Measurements from ENCODE around the gene DNMT3A. TPM values are rescaled to one million over a fixed set of nuclear protein-coding genes. Genes with fewer than 3 reads are reported as not detected.

DNMT3A gene
- total RNA-seq, 1 experiment from 2014 or later: 4.3 TPM

DNA sequence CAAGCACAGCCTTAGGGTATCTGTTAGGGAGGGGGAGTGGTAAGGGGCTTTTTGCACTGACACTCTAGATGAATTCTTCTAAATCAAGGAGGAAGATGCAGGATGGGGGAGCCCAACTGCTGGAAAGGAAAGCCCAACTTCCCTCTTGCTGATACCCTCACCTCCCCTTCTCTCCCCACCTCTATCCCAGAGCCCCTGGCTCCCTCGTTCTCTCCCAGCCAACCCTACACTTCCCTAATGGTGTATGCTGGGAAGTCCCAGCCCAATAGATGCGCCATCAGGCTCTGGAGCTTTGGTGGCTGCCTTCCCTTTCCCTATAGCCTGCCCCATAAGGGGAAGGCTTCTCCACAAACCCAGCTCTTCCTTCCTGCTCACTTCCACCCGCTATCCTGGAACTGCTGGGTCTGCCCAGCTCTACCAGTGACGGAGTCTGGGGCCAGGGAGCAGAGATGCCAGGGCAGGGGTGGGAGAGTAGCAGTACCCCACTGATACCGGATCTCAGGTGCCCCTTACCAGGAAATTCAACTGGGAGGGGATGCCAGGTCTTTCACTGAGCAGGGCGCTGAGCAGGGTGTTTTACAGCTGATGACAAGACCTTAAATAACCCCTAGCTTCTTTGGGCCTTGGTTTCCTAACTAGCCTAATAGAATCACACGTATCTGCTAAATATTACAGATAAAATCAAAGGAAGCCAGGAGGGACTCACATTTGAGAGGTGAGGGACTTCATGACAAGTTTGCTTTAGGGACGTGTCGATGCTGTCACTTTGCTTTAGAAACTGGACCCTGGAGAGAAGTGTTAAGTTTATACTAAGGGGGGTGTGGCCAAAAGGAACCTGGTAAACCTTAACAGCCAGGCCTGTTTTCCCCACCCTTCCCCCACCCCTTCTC is 82.6 kb downstream of the DNMT3A start:
- DNase-seq (ENCODE audit: low read depth): no peak

- DNase-seq (ENCODE audit: low read depth): no peak
Observed at GRCh38 chr2:25257931-25258846, 83.5 kb downstream of the DNMT3A start.

- DNase-seq (ENCODE audit: low read depth): no peak
Observed at GRCh38 chr2:25257032-25257552, 84.6 kb downstream of the DNMT3A start.

DNA sequence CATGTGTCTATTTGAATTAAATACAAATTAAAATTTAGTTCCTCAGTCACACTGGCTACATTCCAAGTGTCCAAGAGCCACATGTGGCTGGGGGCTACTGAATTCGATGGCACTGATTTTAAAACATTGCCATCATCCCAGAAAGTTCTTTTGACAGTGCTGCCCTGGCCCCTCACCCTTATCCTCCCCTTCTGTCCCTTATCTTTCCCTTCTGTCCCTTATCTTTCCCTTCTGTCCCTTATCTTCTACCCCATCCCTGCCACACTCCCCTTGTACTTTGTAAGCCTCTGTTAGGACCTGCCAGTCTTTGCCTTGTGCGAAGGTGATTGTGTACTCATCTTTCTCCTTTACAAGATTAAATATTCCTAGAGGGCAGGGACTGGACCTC is 85.2 kb downstream of the DNMT3A start:
- DNase-seq (ENCODE audit: low read depth): no peak

DNA sequence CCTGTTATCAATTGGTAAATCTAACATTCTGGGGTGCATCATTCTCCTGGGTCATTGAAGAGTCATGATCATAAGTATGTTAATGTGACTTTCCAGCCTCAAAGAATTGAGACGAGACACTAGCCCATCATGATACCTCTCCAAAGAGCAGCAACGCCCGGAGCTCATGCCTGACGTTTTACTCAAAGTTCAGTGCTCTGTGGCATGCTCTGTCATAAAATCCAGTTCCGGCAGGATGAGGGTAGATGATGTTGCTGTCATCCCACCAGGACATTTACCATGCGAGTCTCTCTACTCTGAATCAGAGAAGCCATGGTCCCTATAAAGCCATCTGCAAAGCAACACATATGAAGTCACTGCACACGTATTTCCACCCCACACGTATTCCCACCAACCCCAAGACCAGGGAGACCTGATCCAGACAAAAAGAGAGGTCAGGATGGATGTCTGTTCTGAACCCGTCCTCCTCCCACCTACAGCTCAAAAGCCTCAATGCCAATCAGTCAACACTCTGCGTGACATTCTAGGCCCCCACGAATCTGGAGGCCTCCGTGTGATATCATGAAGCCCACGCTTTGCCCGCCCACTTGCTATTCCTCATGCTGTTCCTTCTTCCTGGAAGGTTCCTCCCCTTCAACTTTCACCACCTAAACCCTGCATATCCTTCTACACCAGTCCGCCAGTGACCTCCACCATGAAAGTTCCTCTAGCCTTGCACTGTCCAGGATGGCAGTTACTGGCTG is 85.8 kb downstream of the DNMT3A start:
- DNase-seq (ENCODE audit: low read depth): no peak

DNA sequence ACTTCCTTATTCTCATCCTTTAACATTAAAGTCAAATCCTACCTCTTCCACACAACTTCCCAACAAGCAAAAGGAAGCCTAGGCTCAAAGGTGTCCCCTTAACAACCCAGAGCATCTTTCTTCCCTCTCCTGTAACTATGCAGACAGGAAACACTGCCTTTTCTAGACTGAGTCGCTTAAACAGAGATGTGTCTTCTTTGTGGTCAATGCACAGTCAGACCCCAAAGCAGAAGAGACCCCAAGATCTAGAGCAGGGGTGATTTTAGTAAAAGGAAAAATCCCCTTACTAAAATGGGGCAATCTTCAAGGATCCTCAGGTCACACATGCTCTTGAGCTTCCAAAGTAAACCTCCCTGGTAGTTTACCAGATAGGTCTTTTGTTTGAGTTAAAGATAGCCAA is 86.8 kb downstream of the DNMT3A start:
- no peak for DNase-seq (ENCODE audit: low read depth)

DNA sequence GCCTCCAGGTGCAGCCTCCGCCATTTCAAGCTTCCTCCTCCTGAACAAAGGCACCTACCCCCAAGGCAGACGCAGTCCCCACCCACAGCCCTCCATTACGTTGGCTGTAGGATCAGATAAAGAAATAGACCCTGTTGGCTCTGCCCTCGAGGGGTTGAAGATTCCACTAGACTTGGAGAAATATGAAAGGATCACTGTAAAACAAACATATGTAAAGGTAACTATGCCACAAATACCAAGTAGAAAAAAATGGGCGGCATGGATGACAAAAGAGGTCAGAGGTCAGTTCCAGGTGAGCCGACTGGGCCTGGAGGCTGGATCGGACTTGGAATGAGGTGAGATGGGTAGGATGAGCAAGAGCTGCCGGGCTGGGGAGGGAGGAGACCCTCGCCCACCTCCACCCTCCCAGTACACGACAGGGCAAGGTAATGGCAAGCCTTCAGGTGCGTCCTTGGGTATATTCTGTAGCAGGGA is 88.5 kb downstream of the DNMT3A start:
- DNase-seq (ENCODE audit: low read depth): no peak

DNA sequence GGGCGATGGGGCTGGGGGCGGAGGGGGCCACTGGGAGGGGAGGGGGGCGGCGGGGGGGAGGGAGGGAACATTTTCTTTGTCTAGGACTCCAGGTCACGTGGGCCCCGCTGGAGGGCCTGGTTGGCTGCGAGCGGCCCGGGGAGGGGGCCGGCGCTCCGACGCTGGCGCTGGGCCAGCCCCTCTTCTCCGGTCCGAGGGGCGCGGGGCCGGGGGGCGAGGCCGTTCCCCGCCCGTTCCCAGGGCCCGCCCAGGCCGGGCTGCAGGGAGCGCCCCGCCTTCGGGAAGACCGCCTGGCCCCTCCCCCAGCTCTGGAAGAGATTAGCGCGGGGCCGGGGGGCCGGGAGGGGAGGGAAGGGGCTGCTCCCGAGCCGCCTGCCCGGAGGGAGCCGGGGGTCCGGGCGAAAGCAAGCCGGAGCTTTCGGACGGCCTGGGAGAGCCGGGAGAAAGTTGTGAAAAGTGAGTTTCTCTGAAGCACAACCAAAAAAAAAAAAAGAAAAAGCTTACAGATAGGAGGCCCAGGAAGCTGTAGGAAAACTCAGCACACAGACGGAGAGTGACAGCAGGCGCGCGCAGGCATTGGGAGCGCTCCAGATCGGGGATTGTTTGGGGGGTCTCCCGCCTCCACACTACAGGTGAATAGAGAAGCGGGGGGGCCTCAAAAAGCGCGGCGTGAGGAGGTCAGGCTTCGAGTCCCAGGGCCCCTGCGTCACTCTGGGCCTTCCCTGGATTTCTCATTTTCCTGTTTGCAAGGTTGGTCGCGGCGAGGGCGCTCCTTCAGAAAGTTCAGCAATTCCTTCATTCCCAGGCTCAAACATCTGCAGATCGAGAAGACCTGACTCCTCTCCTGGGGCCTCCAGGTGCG is 89.2 kb downstream of the DNMT3A start:
- DNase-seq (ENCODE audit: low read depth): no peak

DNA sequence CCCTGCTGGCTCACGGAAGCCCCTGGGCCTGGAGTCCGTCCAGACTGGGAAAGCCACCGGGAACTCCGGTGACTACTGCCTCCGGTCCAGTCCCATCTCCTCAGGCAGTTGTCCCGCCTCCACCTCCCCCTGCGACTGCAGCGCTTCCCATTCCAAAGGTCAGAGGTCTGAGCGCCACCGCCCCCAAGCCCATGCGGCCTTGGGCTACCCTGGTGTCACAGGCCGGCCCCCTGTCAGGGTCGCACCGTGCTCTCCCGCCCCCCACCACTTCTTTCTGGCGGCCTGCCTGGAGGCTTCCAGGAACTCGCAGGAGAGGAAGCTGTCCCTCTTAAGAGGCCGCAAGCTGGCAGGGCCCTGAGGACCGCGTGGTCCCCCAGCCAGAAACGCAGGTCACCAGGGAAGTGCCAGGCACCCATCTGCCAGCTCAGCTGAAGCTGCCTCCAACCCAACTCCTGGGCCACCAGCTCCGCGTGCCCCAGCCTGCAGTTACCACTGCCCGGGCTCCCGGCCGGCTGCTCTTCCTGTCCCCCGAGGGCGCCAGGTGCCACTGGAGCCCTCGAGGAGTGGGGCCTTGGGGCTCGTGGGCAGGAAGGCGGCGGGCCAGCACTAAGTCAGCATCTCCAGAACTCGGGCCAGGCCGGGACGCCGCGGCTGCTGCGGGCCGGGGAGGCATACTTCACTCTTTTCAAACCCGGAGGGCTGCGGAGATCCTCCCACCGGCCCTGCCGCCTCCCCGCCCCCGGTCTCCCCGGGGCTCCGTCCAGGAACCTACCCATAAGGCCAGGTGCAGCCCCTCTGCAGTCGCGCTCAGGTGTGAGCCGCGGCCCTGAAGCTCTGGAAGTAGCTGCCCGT is 90.1 kb downstream of the DNMT3A start:
- DNase-seq (ENCODE audit: low read depth): no peak

DNA sequence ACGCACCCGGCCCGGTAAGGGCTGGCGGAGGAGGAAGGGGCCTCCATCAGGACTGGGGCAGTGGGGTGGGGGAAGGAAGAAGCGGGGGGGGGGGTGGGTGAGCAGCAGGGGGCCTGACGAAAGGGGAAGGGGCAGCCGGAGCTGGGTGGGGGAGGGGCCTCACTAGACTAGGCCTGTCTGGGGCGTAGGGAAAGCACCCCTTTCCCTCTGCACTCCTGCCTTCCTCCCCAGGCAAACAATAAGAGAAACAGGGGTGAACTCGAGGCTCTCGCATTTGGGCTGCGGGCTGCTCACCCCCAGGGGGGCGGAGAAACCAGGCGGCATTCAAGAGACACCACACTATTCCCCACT is 90.7 kb downstream of the DNMT3A start:
- DNase-seq (ENCODE audit: low read depth): no peak

DNA sequence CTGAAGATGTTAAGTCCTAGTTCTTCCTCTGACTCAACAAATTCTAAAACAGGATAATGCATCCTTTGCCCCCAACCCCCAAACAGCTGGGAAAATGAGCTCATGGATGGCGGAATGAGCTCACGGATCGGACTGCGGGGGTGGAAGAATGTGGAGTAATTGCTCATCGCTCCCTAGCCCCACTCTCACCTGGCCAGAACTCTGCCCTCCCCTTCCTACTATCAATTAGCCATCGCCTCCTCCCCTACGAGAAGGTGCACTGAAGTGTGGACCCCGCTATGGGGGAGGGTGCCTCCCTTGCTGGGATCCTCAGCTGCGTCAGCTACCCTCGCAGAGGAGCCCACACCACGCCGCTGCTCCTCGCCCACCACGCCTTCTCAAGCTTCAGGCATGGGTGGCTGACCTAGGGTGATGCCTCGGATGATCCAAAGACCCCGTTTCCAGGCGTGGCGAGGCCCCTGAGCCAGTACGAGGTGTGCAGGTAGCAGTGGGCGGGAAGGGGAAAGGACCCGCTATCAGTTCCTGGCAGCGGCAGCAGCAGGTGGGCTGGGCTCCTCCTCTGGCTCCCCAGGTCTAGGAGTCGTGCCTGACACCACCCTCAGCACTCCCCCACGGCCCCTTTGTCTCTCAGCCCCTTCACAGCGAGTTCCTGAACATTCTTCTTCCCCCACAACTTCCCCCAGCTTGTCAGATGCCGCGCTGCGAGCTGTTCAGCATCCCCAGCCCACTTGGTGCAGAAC is 91.2 kb downstream of the DNMT3A start:
- DNase-seq (ENCODE audit: low read depth): no peak

DNA sequence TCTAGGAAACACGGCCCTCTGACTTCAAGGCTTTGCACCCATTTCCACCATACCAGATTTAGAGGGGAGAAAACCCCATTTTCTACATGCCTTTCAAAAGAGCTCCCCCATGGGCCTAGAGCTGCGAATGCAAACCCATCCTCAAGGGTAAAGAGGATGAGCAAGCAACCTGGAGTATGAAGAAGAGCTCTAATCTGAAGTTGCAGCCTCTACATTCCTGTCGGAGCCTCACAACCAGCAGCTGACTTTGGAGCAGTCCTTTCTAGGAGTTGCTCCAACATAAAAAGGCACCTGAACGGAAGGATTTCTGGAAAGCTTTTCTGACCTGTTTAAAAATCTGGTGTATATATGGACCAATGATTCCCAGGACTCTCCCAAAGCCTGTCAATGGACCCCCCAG is 91.9 kb downstream of the DNMT3A start:
- DNase-seq (ENCODE audit: low read depth): no peak

GRCh38 chr2:25247792-25248512 is 93.8 kb downstream of the DNMT3A start:
- no peak for DNase-seq (ENCODE audit: low read depth)

DNA sequence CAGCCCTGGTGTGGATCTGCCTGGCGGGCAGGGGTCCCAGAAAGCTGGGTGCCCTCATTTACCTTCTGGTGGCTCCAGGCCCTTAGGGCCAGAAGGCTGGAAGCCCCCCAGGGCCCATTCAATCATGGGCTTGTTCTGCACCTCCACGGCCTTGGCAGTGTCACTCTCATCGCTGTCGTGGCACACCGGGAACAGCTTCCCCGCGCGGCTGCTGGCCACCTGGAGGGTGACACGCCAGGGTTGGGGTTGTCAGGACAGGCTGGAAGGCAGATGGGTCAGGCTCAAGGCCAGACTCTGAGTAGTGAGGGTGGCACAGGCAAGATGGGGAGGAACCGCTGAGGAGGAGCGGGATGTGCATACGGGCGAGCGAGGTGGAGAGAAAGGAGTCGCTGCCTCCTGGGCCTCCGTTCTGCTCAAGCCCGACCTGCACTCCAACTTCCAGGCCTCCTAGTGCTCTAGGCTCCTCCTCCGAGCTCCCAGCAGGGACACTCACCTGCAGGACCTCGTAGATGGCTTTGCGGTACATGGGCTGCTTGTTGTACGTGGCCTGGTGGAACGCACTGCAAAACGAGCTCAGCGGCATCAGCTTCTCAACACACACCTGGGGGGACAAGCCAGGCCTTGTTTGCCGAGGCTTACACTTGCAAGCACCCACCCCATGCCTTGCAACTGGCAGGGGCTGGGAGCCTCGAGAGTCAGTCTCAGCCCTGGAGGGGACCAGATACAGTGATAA is 95.0 kb downstream of the DNMT3A start:
- DNase-seq (ENCODE audit: low read depth): no peak

GRCh38 chr2:25246001-25246400 is 95.7 kb downstream of the DNMT3A start:
- DNase-seq (ENCODE audit: low read depth): no peak

DNA sequence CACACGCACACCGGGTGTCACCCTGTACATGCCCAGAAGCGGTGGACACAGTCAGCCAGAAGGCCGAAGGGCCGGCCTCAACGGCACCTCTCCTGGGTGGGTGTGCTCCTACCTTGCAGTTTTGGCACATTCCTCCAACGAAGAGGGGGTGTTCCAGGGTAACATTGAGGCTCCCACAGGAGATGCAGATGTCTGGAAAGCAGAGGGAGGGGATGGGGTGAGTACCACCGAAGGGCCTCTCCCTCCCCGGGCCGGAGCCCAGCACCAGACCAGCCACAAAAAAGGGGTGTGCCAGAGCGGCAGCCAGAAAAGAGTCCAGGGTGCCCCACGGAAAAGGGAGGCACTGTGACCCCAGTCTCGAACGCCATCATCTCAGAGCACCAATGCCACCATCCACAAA is 96.6 kb downstream of the DNMT3A start:
- DNase-seq (ENCODE audit: low read depth): no peak

DNA sequence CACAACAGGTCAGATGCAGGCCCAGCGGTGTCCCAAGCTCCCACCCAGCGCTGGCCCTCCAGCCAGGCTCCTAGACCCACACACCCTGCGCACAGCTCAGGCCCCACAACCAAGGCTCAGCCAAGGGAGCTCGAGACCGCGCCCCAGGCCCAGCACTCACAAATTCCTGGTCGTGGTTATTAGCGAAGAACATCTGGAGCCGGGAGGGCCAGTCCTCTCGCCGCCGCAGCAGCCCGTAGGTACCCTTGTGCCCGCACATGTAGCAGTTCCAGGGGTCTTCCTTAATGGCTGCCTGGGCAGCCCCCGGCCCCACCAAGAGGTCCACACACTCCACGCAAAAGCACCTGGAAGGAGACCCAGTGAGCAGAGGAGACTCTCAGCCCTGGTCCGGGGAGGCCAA is 97.7 kb downstream of the DNMT3A start:
- DNase-seq (ENCODE audit: low read depth): no peak

All from HT1080 (cell line).